Vagina (tissue), 2 donors: Measurements from ENCODE around the gene NUP93. TPM values are rescaled to one million over a fixed set of nuclear protein-coding genes. Genes with fewer than 3 reads are reported as not detected.

ENCODE experiments used
- DNase-seq, 2 donors: peaks; one replicate each; pipeline ENCODE4 v3.0.0-alpha.2; 2017; ENCODE audit errors: extremely low spot score in 2 of 2
- H3K27ac ChIP-seq: fragments of 200-600 bp; sonication (generic); one replicate; pipeline ENCODE4 v1.5.1; 2019
- H3K27me3 ChIP-seq: fragments of 200-600 bp; sonication (generic); one replicate; pipeline ENCODE4 v1.5.1; 2019
- H3K36me3 ChIP-seq, 2 donors: fragments of 200-600 bp; sonication (generic); one replicate each; pipeline ENCODE4 v1.5.1; 2017 to 2019
- H3K4me1 ChIP-seq: fragments of 200-600 bp; sonication (generic); one replicate; pipeline ENCODE4 v1.5.1; 2019
- H3K4me3 ChIP-seq, 2 donors: fragments of 200-600 bp; sonication (generic); 1 replicate in 1 of 2; 2 replicates in 1 of 2; pipeline ENCODE4 v1.5.1; 2016 to 2019
- H3K9me3 ChIP-seq: fragments of 200-600 bp; sonication (generic); one replicate; pipeline ENCODE4 v1.5.1; 2019
- CTCF ChIP-seq, 3 experiments: fragments of 450-650 bp in 2 of 3; fragments of 200-600 bp in 1 of 3; sonication (generic) in 1 of 3; IDR thresholded peaks; one replicate each; pipeline ENCODE4 v1.5.1; 2017 to 2019; ENCODE audit warnings: antibody characterized with exemption in 3 of 3, mild to moderate bottlenecking in 2 of 3, moderate library complexity in 2 of 3
- POLR2A ChIP-seq, 2 donors: fragments of 450-650 bp; IDR thresholded peaks; one replicate each; pipeline ENCODE4 v1.6.1; 2017; ENCODE audit warnings: antibody characterized with exemption in 2 of 2, mild to moderate bottlenecking in 2 of 2, moderate library complexity in 2 of 2
- POLR2AphosphoS5 ChIP-seq, 2 donors: sonication (generic); formaldehyde crosslinking; IDR thresholded peaks; one replicate each; pipeline ENCODE4 v1.9.0; 2017; ENCODE audit warnings: antibody characterized with exemption in 2 of 2, mild to moderate bottlenecking in 2 of 2, low read depth in 1 of 2; ENCODE audit not compliant: insufficient read depth in 1 of 2
- intact Hi-C: fragments of 100-400 bp; cut with DNase I; formaldehyde crosslinking; loops from one replicate; pipeline ENCODE4 v1.15.1; 2023
- total RNA-seq: library from RNA; depleted of rRNA; stranded (reverse); fragments of >200 nt; gene quantifications from one replicate; pipeline ENCODE4 v1.2.3, GENCODE V29; 2016

Gene NUP93
- total RNA-seq, 1 donor from 2014 or later, result 43.7 TPM

- no peak overlapping the region for H3K4me3 ChIP-seq
- no peaks in the 10 kb centered on the region for H3K27me3 ChIP-seq
- TF ChIP-seq POLR2AphosphoS5 (IDR thresholded peaks at IDR 0.05; ENCODE audit: insufficient read depth in 1 of 2, low read depth in 1 of 2), result no peak
- no peak for TF ChIP-seq POLR2A (IDR thresholded peaks at IDR 0.05)
- TF ChIP-seq CTCF (IDR thresholded peaks at IDR 0.05), result no peak
- intact Hi-C loops, result no loop called here
- no peak for DNase-seq
- no peak overlapping the region for H3K27ac ChIP-seq
- H3K36me3 ChIP-seq, result no peaks in the 10 kb centered on the region
- H3K4me1 ChIP-seq, result no peaks in the 10 kb centered on the region
- H3K9me3 ChIP-seq, result no peaks in the 10 kb centered on the region
These were observed 57.2 kb downstream of the NUP93 start for GRCh38 chr16:56787167-56787566.

DNA sequence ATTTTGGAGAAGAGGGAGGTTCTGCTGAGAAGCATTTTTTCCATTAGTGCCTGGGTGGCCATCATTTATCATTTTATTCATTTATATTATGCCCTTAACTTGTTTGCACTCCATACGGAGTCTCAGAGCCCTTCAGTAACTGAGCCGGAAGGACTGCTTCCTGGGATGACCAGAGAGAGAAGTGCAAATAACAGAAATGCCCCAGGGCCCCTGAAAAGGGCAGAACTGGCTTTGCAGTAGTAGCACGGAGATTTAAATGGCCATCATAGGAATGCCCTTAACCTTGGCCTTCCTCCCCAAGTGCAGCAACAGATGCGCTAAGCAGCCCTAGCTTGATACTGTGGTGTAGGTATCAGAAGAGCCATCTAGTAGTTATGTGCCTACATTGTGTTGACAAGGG is 58.5 kb downstream of the NUP93 start:
- H3K9me3 ChIP-seq, result no peaks in the 10 kb centered on the region
- H3K4me1 ChIP-seq, result no peaks in the 10 kb centered on the region
- no peak for TF ChIP-seq POLR2A (IDR thresholded peaks at IDR 0.05)
- TF ChIP-seq POLR2AphosphoS5 (IDR thresholded peaks at IDR 0.05; ENCODE audit: insufficient read depth in 1 of 2, low read depth in 1 of 2), result no peak
- no peak for TF ChIP-seq CTCF (IDR thresholded peaks at IDR 0.05)
- no peak overlapping the region for H3K4me3 ChIP-seq
- no peaks in the 10 kb centered on the region for H3K27me3 ChIP-seq
- no peaks in the 10 kb centered on the region for H3K36me3 ChIP-seq
- intact Hi-C loops, result no loop called here
- no peak for DNase-seq
- no peak overlapping the region for H3K27ac ChIP-seq

DNA sequence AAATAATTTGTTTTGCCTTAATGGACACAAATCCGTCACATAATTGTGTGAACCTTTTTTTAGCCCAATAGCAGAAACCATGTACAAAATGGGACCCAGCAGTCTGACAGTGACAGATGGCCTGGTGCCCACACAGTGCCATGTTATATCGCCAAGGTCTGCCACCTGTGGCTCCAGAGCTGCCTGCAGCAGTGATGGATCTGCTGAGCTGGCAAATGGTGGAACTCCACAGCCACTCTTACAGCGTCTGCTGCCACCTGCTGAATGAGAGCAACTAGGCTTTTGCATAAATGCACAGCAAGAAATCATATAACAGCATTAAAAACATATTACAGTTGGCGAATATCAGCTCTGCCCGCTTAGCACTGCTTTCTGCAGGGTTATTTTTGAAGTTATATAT is 59.4 kb downstream of the NUP93 start:
- no peak overlapping the region for H3K27ac ChIP-seq
- no peaks in the 10 kb centered on the region for H3K36me3 ChIP-seq
- H3K4me1 ChIP-seq, result no peaks in the 10 kb centered on the region
- no peaks in the 10 kb centered on the region for H3K9me3 ChIP-seq
- DNase-seq, result no peak
- H3K4me3 ChIP-seq, result no peak overlapping the region
- no peaks in the 10 kb centered on the region for H3K27me3 ChIP-seq
- TF ChIP-seq CTCF (IDR thresholded peaks at IDR 0.05), result no peak
- TF ChIP-seq POLR2AphosphoS5 (IDR thresholded peaks at IDR 0.05; ENCODE audit: insufficient read depth in 1 of 2, low read depth in 1 of 2), result no peak
- no peak for TF ChIP-seq POLR2A (IDR thresholded peaks at IDR 0.05)
- intact Hi-C loops, result no loop called here

DNA sequence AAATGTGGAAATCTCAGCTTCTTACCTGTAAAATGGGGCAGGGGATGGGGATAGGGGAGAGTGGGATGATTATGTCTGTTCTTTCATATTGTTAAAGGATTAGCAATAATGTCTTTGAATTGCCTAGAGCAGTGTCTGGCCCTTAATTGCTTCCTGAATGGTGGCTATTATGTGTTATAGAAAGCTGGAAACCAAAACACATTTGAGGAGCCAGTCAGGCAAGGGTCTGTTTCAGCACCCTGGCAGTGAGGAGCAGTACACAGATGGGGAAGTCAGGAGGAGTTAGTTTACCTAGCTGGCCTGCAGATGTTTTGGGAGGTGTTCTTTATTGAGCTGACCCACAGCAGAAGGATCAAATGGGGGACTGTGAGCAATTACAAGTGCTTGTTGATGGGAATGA is 63.0 kb downstream of the NUP93 start:
- no peaks in the 10 kb centered on the region for H3K4me1 ChIP-seq
- intact Hi-C loops, result no loop called here
- TF ChIP-seq POLR2AphosphoS5 (IDR thresholded peaks at IDR 0.05; ENCODE audit: insufficient read depth in 1 of 2, low read depth in 1 of 2), result no peak
- TF ChIP-seq POLR2A (IDR thresholded peaks at IDR 0.05), result no peak
- TF ChIP-seq CTCF (IDR thresholded peaks at IDR 0.05), result no peak
- no peak overlapping the region for H3K4me3 ChIP-seq
- DNase-seq, result no peak
- H3K9me3 ChIP-seq, result no peaks in the 10 kb centered on the region
- no peaks in the 10 kb centered on the region for H3K36me3 ChIP-seq
- no peaks in the 10 kb centered on the region for H3K27me3 ChIP-seq
- no peak overlapping the region for H3K27ac ChIP-seq

DNA sequence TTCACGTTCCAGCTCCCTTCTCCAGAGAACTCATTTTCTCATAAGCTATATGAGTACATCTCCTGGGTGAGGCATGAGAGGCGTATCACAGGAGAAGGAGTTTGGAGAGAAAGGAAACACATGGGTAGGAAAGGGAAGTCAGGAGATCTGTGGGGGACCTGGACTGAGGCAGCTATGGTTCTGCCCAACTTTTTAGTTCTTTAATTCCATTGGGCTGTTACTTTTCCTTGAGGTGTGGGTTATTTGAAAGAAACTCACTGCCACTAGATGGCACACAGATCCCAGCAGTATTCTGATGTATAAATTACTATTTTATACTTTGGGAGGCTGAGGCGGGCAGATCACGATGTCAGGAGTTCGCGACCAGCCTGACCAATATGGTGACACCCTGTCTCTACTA is 63.6 kb downstream of the NUP93 start:
- no peaks in the 10 kb centered on the region for H3K36me3 ChIP-seq
- no peaks in the 10 kb centered on the region for H3K9me3 ChIP-seq
- H3K27ac ChIP-seq, result no peak overlapping the region
- intact Hi-C loops, result no loop called here
- no peak for DNase-seq
- H3K27me3 ChIP-seq, result no peaks in the 10 kb centered on the region
- no peak overlapping the region for H3K4me3 ChIP-seq
- TF ChIP-seq POLR2AphosphoS5 (IDR thresholded peaks at IDR 0.05; ENCODE audit: insufficient read depth in 1 of 2, low read depth in 1 of 2), result no peak
- TF ChIP-seq CTCF (IDR thresholded peaks at IDR 0.05), result no peak
- no peak for TF ChIP-seq POLR2A (IDR thresholded peaks at IDR 0.05)
- H3K4me1 ChIP-seq, result no peaks in the 10 kb centered on the region
